ENCODE results near the gene FAM151A. TPM values are rescaled to one million over a fixed set of nuclear protein-coding genes. Genes with fewer than 3 reads are reported as not detected.

Gene FAM151A
- total RNA-seq, 1 donor, result not detected

DNA sequence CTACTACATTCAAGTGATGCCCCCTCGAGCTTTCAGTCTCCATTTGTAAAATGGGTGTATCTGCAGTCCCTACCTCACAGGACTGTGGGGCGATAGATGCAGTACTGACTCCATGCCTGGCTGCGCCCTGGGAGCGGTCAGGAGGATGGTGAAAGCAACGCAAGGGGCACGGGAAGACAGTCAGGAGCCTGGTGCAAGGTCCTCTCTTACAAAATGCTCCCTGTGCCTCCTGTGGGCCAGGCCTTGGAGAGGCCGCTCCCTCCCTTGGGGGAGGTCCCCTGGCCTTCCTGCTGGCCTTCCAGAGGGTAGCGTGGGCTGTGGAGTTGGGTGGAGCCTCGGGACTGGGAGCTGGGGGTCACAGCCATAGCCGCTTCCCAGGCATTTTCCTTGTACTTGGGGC is 21.6 kb downstream of the FAM151A start:
- no peaks in the 10 kb centered on the region for H3K27me3 ChIP-seq (ENCODE audit: insufficient read depth, low read length)
- H3K9me3 ChIP-seq (ENCODE audit: low read depth, low read length), result no peaks in the 10 kb centered on the region
- H3K4me3 ChIP-seq (ENCODE audit: low read length), result no peak overlapping the region

GRCh38 chr1:54600947-54601721 is 22.2 kb downstream of the FAM151A start:
- H3K9me3 ChIP-seq (ENCODE audit: low read depth, low read length), result no peaks in the 10 kb centered on the region
- H3K27me3 ChIP-seq (ENCODE audit: insufficient read depth, low read length), result no peaks in the 10 kb centered on the region
- no peaks in the 10 kb centered on the region for H3K4me1 ChIP-seq (ENCODE audit: insufficient read depth, low read length)
- H3K4me3 ChIP-seq (ENCODE audit: low read length), result no peak overlapping the region

More for the DNA sequence above, 21.6 kb downstream of the FAM151A start:
- H3K4me1 ChIP-seq (ENCODE audit: insufficient read depth, low read length), result no peaks in the 10 kb centered on the region

- no peaks in the 10 kb centered on the region for H3K4me1 ChIP-seq (ENCODE audit: insufficient read depth, low read length)
- no peaks in the 10 kb centered on the region for H3K27me3 ChIP-seq (ENCODE audit: insufficient read depth, low read length)
Observed at GRCh38 chr1:54599211-54599823, 24.0 kb downstream of the FAM151A start.

DNA sequence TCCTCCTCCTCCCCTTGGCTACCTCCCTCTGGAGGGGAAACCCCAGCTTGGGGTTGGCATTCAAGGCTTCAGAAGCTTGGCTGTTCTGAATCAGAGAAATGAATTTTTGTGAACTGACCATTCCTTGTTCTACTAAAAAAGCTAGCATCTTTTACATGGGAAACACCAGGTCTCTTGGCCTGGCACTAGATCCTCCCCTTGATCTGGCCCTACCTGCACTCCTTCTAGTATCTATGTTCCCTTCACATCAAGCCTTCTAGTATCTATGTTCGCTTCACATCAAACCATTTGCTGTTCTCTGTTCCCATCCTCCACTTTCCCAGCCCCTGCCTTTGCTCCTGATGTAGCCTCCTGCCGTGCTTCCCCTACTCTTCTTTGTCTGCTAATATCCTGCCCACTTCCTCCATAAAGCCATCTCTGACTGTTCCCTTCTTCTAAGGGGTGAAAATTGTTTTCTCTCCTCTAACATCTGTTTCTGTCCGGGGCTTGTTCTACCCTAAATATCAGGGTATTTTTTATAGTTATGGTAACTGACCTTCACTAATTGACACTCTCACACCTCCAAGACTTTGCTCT is 25.8 kb downstream of the FAM151A start:
- Histone ChIP-seq H3K9me3 (ENCODE audit: low read depth, low read length) (no peaks in the 10 kb centered on the region), H3K4me3 (ENCODE audit: low read length) (no peak overlapping the region)

More at GRCh38 chr1:54599211-54599823, 24.0 kb downstream of the FAM151A start:
- H3K9me3 ChIP-seq (ENCODE audit: low read depth, low read length), result no peaks in the 10 kb centered on the region
- no peak overlapping the region for H3K4me3 ChIP-seq (ENCODE audit: low read length)

GRCh38 chr1:54596756-54597155 is 26.6 kb downstream of the FAM151A start:
- H3K4me1 ChIP-seq (ENCODE audit: insufficient read depth, low read length), result no peaks in the 10 kb centered on the region
- H3K4me3 ChIP-seq (ENCODE audit: low read length), result no peak overlapping the region
- H3K27me3 ChIP-seq (ENCODE audit: insufficient read depth, low read length), result no peaks in the 10 kb centered on the region
- H3K9me3 ChIP-seq (ENCODE audit: low read depth, low read length), result no peaks in the 10 kb centered on the region

More for the DNA sequence above, 25.8 kb downstream of the FAM151A start:
- no peaks in the 10 kb centered on the region for H3K4me1 ChIP-seq (ENCODE audit: insufficient read depth, low read length)
- H3K27me3 ChIP-seq (ENCODE audit: insufficient read depth, low read length), result no peaks in the 10 kb centered on the region

DNA sequence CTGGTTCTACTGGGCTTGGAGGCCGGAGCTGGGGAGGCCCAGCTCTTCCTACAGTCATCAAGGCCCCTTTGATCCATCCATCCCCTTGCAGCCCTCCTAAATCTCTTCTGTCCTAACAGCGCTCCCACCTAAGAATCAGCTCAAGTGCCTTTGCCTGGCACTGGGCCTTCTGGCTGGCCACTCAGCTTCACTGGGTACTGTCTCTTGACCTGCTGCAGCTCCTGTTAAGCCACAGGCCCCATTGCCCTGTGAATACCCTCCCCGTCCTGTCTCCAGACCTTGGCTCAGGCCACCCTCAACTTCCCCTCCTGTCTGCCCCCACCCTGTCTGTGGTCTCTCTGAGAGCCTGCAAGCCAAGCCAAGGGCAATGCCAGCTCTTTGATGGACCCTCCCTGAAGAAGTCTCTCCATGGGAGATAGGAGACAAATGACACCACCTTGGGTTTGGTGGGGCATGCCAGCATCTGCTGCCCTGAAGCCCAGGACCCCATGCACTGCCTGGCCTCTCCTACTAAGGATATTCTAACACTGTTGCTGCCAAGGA is 27.3 kb downstream of the FAM151A start:
- H3K9me3 ChIP-seq (ENCODE audit: low read depth, low read length), result no peaks in the 10 kb centered on the region
- no peaks in the 10 kb centered on the region for H3K27me3 ChIP-seq (ENCODE audit: insufficient read depth, low read length)
- H3K4me1 ChIP-seq (ENCODE audit: insufficient read depth, low read length), result no peaks in the 10 kb centered on the region
- H3K4me3 ChIP-seq (ENCODE audit: low read length), result no peak overlapping the region

GRCh38 chr1:54594463-54594862 is 28.9 kb downstream of the FAM151A start:
- H3K9me3 ChIP-seq (ENCODE audit: low read depth, low read length), result no peaks in the 10 kb centered on the region
- no peaks in the 10 kb centered on the region for H3K27me3 ChIP-seq (ENCODE audit: insufficient read depth, low read length)
- H3K4me1 ChIP-seq (ENCODE audit: insufficient read depth, low read length), result no peaks in the 10 kb centered on the region
- no peak overlapping the region for H3K4me3 ChIP-seq (ENCODE audit: low read length)

DNA sequence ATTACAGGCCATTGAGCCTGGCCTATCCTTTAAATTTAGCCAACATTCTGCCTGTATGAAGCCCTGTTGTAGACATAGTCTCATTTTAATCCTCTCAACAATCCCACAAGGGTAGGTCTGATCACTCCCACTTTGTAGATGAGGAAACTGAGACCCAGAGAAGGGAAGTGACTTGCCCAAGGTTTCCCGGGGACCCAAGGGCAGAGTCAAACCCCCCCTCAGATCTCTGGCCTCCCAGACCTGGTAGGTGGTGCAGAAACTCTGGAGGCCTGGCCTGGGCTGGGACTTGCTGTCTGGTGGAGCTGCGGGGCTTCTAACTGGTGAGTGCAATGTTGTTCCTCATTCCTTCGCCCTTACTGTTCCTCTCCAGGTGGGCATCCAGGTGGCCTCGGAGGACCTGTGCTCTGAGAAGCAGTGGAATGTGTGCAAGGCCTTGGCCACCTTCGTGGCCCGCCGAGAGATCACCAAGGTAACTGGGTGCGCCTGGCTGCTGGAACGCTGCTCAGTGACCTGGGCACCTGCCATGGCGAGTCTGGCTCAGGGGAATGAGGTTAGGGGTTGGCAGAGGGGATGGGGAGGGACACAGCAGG is 29.7 kb downstream of the FAM151A start:
- H3K9me3 ChIP-seq (ENCODE audit: low read depth, low read length), result no peaks in the 10 kb centered on the region
- no peaks in the 10 kb centered on the region for H3K27me3 ChIP-seq (ENCODE audit: insufficient read depth, low read length)
- no peak overlapping the region for H3K4me3 ChIP-seq (ENCODE audit: low read length)
- H3K4me1 ChIP-seq (ENCODE audit: insufficient read depth, low read length), result no peaks in the 10 kb centered on the region

- Histone ChIP-seq H3K27me3 (ENCODE audit: insufficient read depth, low read length) (no peaks in the 10 kb centered on the region), H3K4me1 (ENCODE audit: insufficient read depth, low read length) (no peaks in the 10 kb centered on the region), H3K9me3 (ENCODE audit: low read depth, low read length) (no peaks in the 10 kb centered on the region), H3K4me3 (ENCODE audit: low read length) (no peak overlapping the region)
Observed at GRCh38 chr1:54591127-54591756, 32.1 kb downstream of the FAM151A start.

DNA sequence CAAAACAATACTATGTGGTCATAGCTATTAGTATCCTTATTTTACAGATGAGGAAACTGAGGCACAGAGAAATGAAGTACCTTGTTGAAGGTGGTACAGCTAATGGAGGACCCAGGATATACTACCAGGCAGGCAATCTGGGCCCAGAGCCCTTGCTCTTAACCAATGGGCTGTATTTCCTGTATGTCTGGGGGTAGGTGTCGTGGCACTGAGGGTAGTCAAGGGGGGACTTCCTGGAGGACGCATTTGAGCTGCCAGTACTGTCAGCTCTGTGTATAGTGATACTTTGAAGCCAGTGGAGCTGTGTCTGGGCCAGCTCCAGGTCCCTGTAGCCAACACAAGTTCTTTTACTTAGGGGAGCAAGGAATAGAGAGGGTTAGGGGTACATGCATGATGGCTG is 34.9 kb downstream of the FAM151A start:
- Histone ChIP-seq H3K27me3 (ENCODE audit: insufficient read depth, low read length) (no peaks in the 10 kb centered on the region), H3K4me3 (ENCODE audit: low read length) (no peak overlapping the region), H3K9me3 (ENCODE audit: low read depth, low read length) (no peaks in the 10 kb centered on the region)

DNA sequence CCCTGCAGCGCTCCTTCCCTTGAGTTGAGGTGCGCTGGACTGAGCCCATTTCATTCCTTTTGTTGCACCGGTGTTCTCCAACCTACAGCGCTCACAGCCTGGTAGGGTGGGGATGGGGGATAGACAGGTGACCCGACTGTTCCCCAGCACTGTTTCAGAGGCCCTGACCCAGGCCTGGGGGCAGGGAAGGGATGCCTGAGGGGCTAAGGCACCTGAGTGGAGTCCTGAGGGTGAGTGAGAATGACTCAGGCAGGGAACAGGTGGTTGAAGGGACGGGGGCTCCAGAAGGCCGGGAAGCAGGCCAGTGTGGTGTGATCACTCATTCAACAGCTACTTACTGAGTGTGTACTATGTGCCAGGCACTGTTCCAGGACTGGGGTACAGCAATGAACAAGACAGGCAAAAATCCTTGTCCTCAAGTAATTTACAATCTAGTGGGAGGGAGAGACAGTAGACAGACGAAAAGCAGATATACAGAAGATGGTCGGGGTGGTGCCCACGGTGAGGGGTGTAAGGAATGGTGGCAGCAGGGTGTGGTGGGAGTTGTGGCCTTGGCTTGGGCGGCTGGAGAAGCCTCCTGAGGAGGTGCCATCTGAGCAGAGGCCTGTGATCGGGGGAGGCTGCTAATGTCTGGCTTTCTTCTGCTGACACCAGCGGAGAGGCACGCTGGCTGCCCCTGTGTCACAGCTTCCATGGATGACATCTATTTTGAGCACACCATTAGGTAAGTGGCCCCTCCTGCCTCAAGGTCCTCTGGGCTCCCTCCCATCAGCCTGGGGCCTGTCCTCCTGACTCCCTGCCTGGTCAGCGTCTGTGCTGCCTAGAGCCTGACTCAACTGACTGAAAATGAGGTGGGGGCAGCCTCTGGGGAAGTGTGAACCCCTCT is 37.9 kb downstream of the FAM151A start:
- Histone ChIP-seq H3K27me3 (ENCODE audit: insufficient read depth, low read length) (no peaks in the 10 kb centered on the region), H3K4me3 (ENCODE audit: low read length) (no peak overlapping the region), H3K9me3 (ENCODE audit: low read depth, low read length) (no peaks in the 10 kb centered on the region), H3K4me1 (ENCODE audit: insufficient read depth, low read length) (no peaks in the 10 kb centered on the region)

More for the DNA sequence above, 34.9 kb downstream of the FAM151A start:
- no peaks in the 10 kb centered on the region for H3K4me1 ChIP-seq (ENCODE audit: insufficient read depth, low read length)

DNA sequence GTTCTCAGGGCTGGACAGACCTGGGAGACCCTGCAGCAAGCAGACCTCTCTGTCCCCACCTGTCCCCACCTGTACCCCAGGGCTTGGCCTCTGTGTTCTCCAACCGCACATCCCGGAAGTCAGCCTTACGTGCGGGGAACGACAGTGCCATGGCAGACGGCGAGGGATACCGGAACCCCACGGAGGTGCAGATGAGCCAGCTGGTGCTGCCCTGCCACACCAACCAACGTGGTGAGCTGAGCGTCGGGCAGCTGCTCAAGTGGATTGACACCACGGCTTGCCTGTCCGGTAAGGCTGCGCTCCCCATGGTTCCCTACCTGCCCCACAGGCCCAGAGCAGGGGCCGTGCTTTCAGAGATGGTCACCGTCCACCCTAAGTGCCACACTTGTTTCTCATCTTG is 38.8 kb downstream of the FAM151A start:
- no peaks in the 10 kb centered on the region for H3K27me3 ChIP-seq (ENCODE audit: insufficient read depth, low read length)

DNA sequence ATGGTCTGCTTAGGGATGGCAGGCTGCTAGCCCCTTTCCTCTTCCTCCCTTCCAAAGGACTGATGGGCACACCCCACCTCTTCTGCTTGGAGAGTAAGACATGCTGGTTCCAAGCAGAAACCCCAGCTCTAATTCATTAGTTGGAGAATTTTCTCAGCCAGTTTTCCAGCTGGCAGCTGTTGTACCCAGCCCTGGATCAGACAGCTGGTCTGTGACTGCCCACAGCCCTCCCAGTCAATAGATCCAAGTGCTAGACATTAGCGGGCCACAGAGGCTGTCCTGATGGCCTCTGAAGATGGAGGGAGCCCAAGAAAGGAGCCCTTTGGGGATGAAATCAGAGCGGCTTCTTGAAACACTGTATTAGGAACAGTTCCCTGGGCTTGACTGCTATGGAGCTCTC is 39.5 kb downstream of the FAM151A start:
- Histone ChIP-seq H3K27me3 (ENCODE audit: insufficient read depth, low read length) (no peaks in the 10 kb centered on the region), H3K4me1 (ENCODE audit: insufficient read depth, low read length) (no peaks in the 10 kb centered on the region), H3K4me3 (ENCODE audit: low read length) (no peak overlapping the region), H3K9me3 (ENCODE audit: low read depth, low read length) (no peaks in the 10 kb centered on the region)

More for the DNA sequence above, 38.8 kb downstream of the FAM151A start:
- Histone ChIP-seq H3K4me3 (ENCODE audit: low read length) (no peak overlapping the region), H3K9me3 (ENCODE audit: low read depth, low read length) (no peaks in the 10 kb centered on the region), H3K4me1 (ENCODE audit: insufficient read depth, low read length) (no peaks in the 10 kb centered on the region)

DNA sequence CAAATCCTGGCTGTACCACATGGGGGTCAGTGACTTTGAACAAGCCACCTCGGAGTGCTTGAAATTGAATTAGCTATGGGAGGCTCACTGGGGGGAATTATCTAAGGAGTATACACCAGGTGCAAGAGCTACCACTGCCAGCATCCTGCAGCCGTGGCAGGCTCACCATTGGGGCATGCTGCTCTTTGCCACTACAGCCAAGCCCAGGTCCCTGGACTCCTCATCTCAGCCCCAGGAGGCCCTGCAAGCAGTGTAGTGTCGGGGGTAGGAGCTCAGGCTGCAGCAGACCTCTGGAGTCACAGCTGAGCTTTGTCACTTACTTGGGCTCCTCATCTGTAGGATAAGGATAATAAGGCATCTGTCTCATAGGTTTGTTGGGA is 40.0 kb downstream of the FAM151A start:
- no peaks in the 10 kb centered on the region for H3K4me1 ChIP-seq (ENCODE audit: insufficient read depth, low read length)
- no peak overlapping the region for H3K4me3 ChIP-seq (ENCODE audit: low read length)
- H3K27me3 ChIP-seq (ENCODE audit: insufficient read depth, low read length), result no peaks in the 10 kb centered on the region
- H3K9me3 ChIP-seq (ENCODE audit: low read depth, low read length), result no peaks in the 10 kb centered on the region

Measured in mononuclear cell (primary cell).